CMK (cell line): ENCODE results near the gene NIPAL1.

Experiments used
- DNase-seq: peaks from one replicate; pipeline ENCODE4 v3.0.0-alpha.2; 2010; ENCODE audit warnings: low read depth

The NIPAL1 gene

GRCh38 chr4:48027653-48028052 is 11.1 kb downstream of the NIPAL1 start:
- no peak for DNase-seq

GRCh38 chr4:48028696-48029095 is 12.1 kb downstream of the NIPAL1 start:
- DNase-seq, result no peak

GRCh38 chr4:48030470-48030869 is 13.9 kb downstream of the NIPAL1 start:
- no peak for DNase-seq

GRCh38 chr4:48031802-48032525 is 15.4 kb downstream of the NIPAL1 start:
- DNase-seq, result no peak

GRCh38 chr4:48032721-48033120 is 16.1 kb downstream of the NIPAL1 start:
- no peak for DNase-seq

GRCh38 chr4:48033412-48033811 is 16.8 kb downstream of the NIPAL1 start:
- no peak for DNase-seq

- DNase-seq, result no peak
Measured at GRCh38 chr4:48033825-48034413, 17.3 kb downstream of the NIPAL1 start.

- no peak for DNase-seq
Measured at GRCh38 chr4:48035952-48036351, 19.4 kb downstream of the NIPAL1 start.

GRCh38 chr4:48037117-48037462 is 20.5 kb downstream of the NIPAL1 start:
- DNase-seq, result no peak

- DNase-seq, result no peak
Measured at GRCh38 chr4:48038666-48039065, 22.1 kb downstream of the NIPAL1 start.

- DNase-seq, result no peak
Measured at GRCh38 chr4:48039561-48039960, 23.0 kb downstream of the NIPAL1 start.

- no peak for DNase-seq
Measured at GRCh38 chr4:48041535-48042137, 25.1 kb downstream of the NIPAL1 start.

GRCh38 chr4:48042979-48043461 is 26.4 kb downstream of the NIPAL1 start:
- DNase-seq, result no peak

GRCh38 chr4:48043504-48043903 is 26.9 kb downstream of the NIPAL1 start:
- no peak for DNase-seq

- DNase-seq, result no peak
Measured at GRCh38 chr4:48044298-48044697, 27.7 kb downstream of the NIPAL1 start.

GRCh38 chr4:48046059-48046458 is 29.5 kb downstream of the NIPAL1 start:
- DNase-seq, result no peak

- DNase-seq, result no peak
Measured at GRCh38 chr4:48047421-48047844, 30.9 kb downstream of the NIPAL1 start.

- no peak for DNase-seq
Measured at GRCh38 chr4:48047896-48048295, 31.3 kb downstream of the NIPAL1 start.

GRCh38 chr4:48049483-48049882 is 32.9 kb downstream of the NIPAL1 start:
- DNase-seq, result no peak

GRCh38 chr4:48051078-48051477 is 34.5 kb downstream of the NIPAL1 start:
- no peak for DNase-seq

GRCh38 chr4:48058617-48059530 is 42.3 kb downstream of the NIPAL1 start:
- DNase-seq, result no peak

GRCh38 chr4:48064349-48064748 is 47.8 kb downstream of the NIPAL1 start:
- DNase-seq, result no peak
